ENCODE results near the gene ADARB1. TPM values are rescaled to one million over a fixed set of nuclear protein-coding genes. Genes with fewer than 3 reads are reported as not detected.

The ADARB1 gene
- total and polyA plus RNA-seq, 9 of the 15 experiments (the other 6 are each of a cell fraction or from before 2014, with no cell fraction given), result 6.7 to 16.0 (median 8.3) TPM

- no peak for TF ChIP-seq NR0B1 (IDR thresholded peaks at IDR 0.05; ENCODE audit: partially characterized antibody)
- TF ChIP-seq FOXK2 (conservative IDR thresholded peaks at IDR 0.05 in 1 of 2, IDR thresholded peaks at IDR 0.05 in 1 of 2; ENCODE audit: low read depth in 2 of 2), result peak in 1 of 2 experiments; percentile 40; a peak in 1 of 4 replicates
- 0 out of 2 replicates have a peak, but pooled peaks have one; percentile 15 for TF ChIP-seq NCOA6 (IDR thresholded peaks at IDR 0.05)
- TF ChIP-seq CXXC5 (CRISPR knock-in tag; IDR thresholded peaks at IDR 0.05), result 0 out of 2 replicates have a peak, but pooled peaks have one; percentile 11
- TF ChIP-seq HMG20A (CRISPR knock-in tag; conservative IDR thresholded peaks at IDR 0.05), result no peak
- TF ChIP-seq ZBTB33 (CRISPR knock-in tag; IDR thresholded peaks at IDR 0.05), result peak; percentile 89
- TF ChIP-seq ZFP91 (CRISPR knock-in tag; IDR thresholded peaks at IDR 0.05), result no peak
- no peak for TF ChIP-seq XRCC4 (IDR thresholded peaks at IDR 0.05; ENCODE audit: extremely low read depth, insufficient read depth, insufficient read length)
- TF ChIP-seq ELK3 (CRISPR knock-in tag; IDR thresholded peaks at IDR 0.05), result no peak
- no peak for TF ChIP-seq NR2C2 (CRISPR knock-in tag; IDR thresholded peaks at IDR 0.05)
- TF ChIP-seq NR2C2 (tag; IDR thresholded peaks at IDR 0.05), result peak; percentile 62; the same call in 1 of the 2 replicates
- TF ChIP-seq MEF2A (IDR thresholded peaks at IDR 0.05; ENCODE audit: control insufficient read depth, low read depth, low read length), result no peak
- no peak for TF ChIP-seq ATF1 (CRISPR knock-in tag; IDR thresholded peaks at IDR 0.05)
- TF ChIP-seq ATF1 (tag; IDR thresholded peaks at IDR 0.05), result peak; percentile 50; the same call in 1 of the 2 replicates
- peak; percentile 59; the same call in 1 of the 2 replicates for TF ChIP-seq ZNF175 (CRISPR knock-in tag; IDR thresholded peaks at IDR 0.05; ENCODE audit: low read depth)
- peak; percentile 35; the same call in 1 of the 2 replicates for TF ChIP-seq EGR1 (conservative IDR thresholded peaks at IDR 0.05)
- TF ChIP-seq ID3 (CRISPR knock-in tag; IDR thresholded peaks at IDR 0.05), result no peak
- TF ChIP-seq ID3 (tag; IDR thresholded peaks at IDR 0.05), result peak; percentile 49; the same call in 1 of the 2 replicates
- no peak for TF ChIP-seq MLX (CRISPR knock-in tag; conservative IDR thresholded peaks at IDR 0.05)
- peak; percentile 84 for TF ChIP-seq CEBPB (tag; IDR thresholded peaks at IDR 0.05)
Observed at GRCh38 chr21:45110873-45111624, 36.7 kb downstream of the ADARB1 start (continued).

Measured in K562 (cell line).